Left ventricle myocardium inferior (tissue), 1 donor: ENCODE measurements around the gene ST8SIA6. TPM values are rescaled to one million over a fixed set of nuclear protein-coding genes. Genes with fewer than 3 reads are reported as not detected.

ENCODE experiments used
- DNase-seq: peaks from one replicate; pipeline ENCODE4 v3.0.0-alpha.2; 2020
- H3K27ac ChIP-seq: fragments of 200-600 bp; replicated peaks from 2 replicates; pipeline ENCODE4 v1.8.0; 2021
- H3K27me3 ChIP-seq: fragments of 200-600 bp; 2 replicates; pipeline ENCODE4 v1.8.0; 2021; ENCODE audit warnings: low read depth
- H3K36me3 ChIP-seq: fragments of 200-600 bp; 2 replicates; pipeline ENCODE4 v1.8.0; 2021
- H3K4me1 ChIP-seq: fragments of 200-600 bp; 2 replicates; pipeline ENCODE4 v1.8.0; 2021
- H3K4me3 ChIP-seq: fragments of 200-600 bp; 2 replicates; pipeline ENCODE4 v1.8.0; 2021; ENCODE audit warnings: mild to moderate bottlenecking, moderate library complexity
- H3K9me3 ChIP-seq: fragments of 200-600 bp; replicated peaks from 2 replicates; pipeline ENCODE4 v1.8.0; 2021
- intact Hi-C: fragments of 100-400 bp; cut with micrococcal nuclease; formaldehyde crosslinking; loops from one replicate; pipeline ENCODE4 v1.11.0; 2022
- total RNA-seq: library from RNA; stranded (reverse); fragmentation: NEBNext Ultra II Directional; extraction: Animal tissue kit (Norgen Biotek cat#: 25700); gene quantifications from one replicate; pipeline ENCODE4 v1.2.1, GENCODE V29; 2021
- TF ChIP-seq, protein P1 (sequence below): fragments of 200-600 bp; IDR thresholded peaks from 2 replicates; pipeline ENCODE4 v1.8.0; 2021; ENCODE audit warnings: antibody characterized with exemption, mild to moderate bottlenecking, borderline replicate concordance
- donor health status: DM: no; HTN: yes; CAD: no; lungs with severe emphysema.

Gene ST8SIA6
- total RNA-seq, 1 donor from 2014 or later = 10.1 TPM

DNA sequence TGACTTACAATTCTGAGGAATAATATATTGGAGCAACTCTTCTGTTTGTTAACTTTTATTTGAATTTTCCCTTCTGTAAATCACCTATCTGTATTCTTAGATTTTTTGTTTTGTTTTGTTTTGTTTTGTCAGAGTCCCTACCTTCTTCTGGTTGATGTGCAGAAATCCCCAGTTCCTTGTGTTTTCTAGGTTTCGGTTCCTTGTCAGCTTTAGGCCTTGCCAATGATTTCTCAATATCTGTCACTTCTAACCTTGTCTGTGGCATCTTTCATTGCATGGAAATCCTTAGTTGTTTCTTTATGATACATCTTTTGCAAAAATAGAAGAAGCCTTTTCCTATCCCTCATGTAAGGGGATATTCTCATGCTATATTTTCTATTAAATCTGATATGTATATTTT is 21.7 kb upstream of the ST8SIA6 start:
- no peak overlapping the region for H3K27ac ChIP-seq
- H3K27me3 ChIP-seq = peaks cover 16% of the 10 kb centered on the region
- H3K9me3 ChIP-seq = peaks cover 3% of the 10 kb centered on the region
- H3K4me1 ChIP-seq = peaks cover 8% of the 10 kb centered on the region
- TF ChIP-seq, protein P1, sequence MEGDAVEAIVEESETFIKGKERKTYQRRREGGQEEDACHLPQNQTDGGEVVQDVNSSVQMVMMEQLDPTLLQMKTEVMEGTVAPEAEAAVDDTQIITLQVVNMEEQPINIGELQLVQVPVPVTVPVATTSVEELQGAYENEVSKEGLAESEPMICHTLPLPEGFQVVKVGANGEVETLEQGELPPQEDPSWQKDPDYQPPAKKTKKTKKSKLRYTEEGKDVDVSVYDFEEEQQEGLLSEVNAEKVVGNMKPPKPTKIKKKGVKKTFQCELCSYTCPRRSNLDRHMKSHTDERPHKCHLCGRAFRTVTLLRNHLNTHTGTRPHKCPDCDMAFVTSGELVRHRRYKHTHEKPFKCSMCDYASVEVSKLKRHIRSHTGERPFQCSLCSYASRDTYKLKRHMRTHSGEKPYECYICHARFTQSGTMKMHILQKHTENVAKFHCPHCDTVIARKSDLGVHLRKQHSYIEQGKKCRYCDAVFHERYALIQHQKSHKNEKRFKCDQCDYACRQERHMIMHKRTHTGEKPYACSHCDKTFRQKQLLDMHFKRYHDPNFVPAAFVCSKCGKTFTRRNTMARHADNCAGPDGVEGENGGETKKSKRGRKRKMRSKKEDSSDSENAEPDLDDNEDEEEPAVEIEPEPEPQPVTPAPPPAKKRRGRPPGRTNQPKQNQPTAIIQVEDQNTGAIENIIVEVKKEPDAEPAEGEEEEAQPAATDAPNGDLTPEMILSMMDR = no peak
- intact Hi-C loops = no loop called here
- no peak for DNase-seq
- no peaks in the 10 kb centered on the region for H3K36me3 ChIP-seq
- no peak overlapping the region for H3K4me3 ChIP-seq

- intact Hi-C loops = no loop called here
- TF ChIP-seq, protein P1 = no peak
- H3K27ac ChIP-seq = no peak overlapping the region
Measured at GRCh38 chr10:17475661-17476060, 21.3 kb upstream of the ST8SIA6 start.

DNA sequence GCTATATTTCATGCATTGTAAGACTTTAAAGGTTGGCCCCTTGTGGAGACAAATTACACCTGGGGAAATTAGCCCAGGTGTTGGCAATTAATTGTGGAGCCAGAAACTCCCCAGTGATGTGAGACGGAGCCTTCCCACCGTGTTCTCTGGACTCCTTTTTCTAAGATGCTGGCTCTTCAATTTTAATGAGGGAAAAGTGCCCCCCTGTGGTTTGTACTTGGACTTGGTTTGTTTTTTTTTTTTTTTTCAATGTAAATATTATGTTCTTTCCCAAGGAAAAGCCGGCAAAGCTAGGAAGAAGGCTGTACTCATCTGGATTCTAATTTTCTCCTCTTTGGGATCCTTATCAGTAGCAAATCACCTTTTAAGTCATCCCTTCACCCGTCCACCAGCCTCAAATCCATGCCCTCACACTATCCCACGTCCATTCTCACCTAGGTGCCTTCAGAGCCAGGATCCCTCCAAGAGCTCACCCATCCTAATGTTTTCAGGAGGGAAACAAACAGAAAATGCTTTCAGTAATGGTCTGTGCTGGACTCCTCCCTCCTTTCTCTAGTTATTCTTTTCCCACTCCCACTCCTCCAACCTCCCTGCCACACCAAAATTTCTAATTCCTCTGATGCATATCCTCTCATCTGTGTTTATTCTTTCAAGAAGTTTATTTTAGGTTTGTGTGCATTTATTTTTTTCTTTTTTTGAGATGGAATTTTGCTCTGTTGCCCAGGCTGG is 20.4 kb upstream of the ST8SIA6 start:
- H3K27me3 ChIP-seq = peaks cover 16% of the 10 kb centered on the region
- no peak overlapping the region for H3K4me3 ChIP-seq
- H3K9me3 ChIP-seq = no peaks in the 10 kb centered on the region
- TF ChIP-seq, protein P1 = no peak
- H3K36me3 ChIP-seq = no peaks in the 10 kb centered on the region
- peaks cover 8% of the 10 kb centered on the region for H3K4me1 ChIP-seq
- no peak for DNase-seq
- H3K27ac ChIP-seq = no peak overlapping the region
- intact Hi-C loops = no loop called here

More at GRCh38 chr10:17475661-17476060, 21.3 kb upstream of the ST8SIA6 start:
- Histone ChIP-seq H3K4me1 (peaks cover 8% of the 10 kb centered on the region), H3K9me3 (no peaks in the 10 kb centered on the region), H3K36me3 (no peaks in the 10 kb centered on the region), H3K27me3 (peaks cover 16% of the 10 kb centered on the region), H3K4me3 (no peak overlapping the region)
- DNase-seq = no peak

DNA sequence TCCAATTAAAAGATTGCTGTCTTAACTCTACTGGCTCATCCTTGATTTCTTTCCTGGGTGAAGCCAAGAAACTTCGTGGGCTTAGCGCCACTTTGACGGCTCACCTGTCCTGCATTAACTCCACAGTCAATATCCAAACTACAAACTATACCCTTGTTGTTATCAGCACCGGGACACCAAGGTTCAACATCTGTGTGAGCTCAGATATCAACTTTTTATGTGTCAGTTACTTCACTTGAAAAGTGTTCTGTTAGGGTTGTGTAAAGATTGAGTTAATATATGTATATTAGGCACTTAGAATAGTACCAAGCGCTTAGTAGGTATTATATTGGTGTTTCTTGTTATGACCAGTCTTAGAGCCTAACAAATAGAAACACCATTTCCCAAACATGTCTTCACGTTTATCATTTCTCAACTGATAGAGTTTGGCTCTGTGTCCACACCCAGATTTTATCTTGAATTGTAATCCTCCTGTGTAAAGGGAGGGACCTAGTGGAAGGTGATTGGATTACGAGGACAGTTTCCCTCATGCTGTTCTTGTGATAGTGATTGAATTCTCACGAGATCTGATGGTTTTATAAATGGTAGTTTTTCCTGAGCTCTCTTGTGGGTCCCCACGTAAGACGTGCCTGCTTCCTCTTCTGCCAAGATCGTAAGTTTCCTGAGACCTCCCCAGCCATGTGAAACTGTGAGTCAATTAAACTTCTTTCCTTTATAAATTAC is 19.0 kb upstream of the ST8SIA6 start:
- no peak overlapping the region for H3K4me3 ChIP-seq
- H3K9me3 ChIP-seq = no peaks in the 10 kb centered on the region
- peaks cover 16% of the 10 kb centered on the region for H3K27me3 ChIP-seq
- no peaks in the 10 kb centered on the region for H3K36me3 ChIP-seq
- TF ChIP-seq, protein P1 = no peak
- no peak overlapping the region for H3K27ac ChIP-seq
- H3K4me1 ChIP-seq = peaks cover 8% of the 10 kb centered on the region
- no peak for DNase-seq
- intact Hi-C loops = no loop called here

GRCh38 chr10:17472481-17473227 is 18.3 kb upstream of the ST8SIA6 start:
- TF ChIP-seq, protein P1 = no peak
- DNase-seq = no peak
- Histone ChIP-seq H3K4me3 (no peak overlapping the region), H3K9me3 (no peaks in the 10 kb centered on the region), H3K36me3 (no peaks in the 10 kb centered on the region), H3K27ac (no peak overlapping the region), H3K4me1 (peaks cover 8% of the 10 kb centered on the region), H3K27me3 (peaks cover 16% of the 10 kb centered on the region)
- intact Hi-C loops = no loop called here
